Spleen (tissue), 7 donors: ENCODE results near the gene TET2.

Experiments
- POLR2A ChIP-seq, 3 donors: fragments of 450-650 bp; IDR thresholded peaks; one replicate each; pipeline ENCODE4 v1.5.1; 2017; ENCODE audit warnings: antibody characterized with exemption in 3 of 3, mild to moderate bottlenecking in 1 of 3
- TF ChIP-seq, protein P1 (sequence below), 11 experiments: fragments of 200-600 bp in 7 of 11; fragments of 450-650 bp in 4 of 11; sonication (generic) in 4 of 11; IDR thresholded peaks in 8 of 11; conservative IDR thresholded peaks in 3 of 11; 1 replicate in 7 of 11; 2 replicates in 4 of 11; pipeline versions ENCODE4 v1.4.0 to v1.8.0; 2016 to 2021; ENCODE audit warnings: antibody characterized with exemption in 11 of 11, inconsistent platforms in 4 of 11, mild to moderate bottlenecking in 1 of 11
- donor health status: DM: no; HTN: no; CAD: no; lungs with moderate emphysema.
- donor health status: DM: no; HTN: no; CAD: no.
- donor health status: DM: no; HTN: no; CAD: no.

DNA sequence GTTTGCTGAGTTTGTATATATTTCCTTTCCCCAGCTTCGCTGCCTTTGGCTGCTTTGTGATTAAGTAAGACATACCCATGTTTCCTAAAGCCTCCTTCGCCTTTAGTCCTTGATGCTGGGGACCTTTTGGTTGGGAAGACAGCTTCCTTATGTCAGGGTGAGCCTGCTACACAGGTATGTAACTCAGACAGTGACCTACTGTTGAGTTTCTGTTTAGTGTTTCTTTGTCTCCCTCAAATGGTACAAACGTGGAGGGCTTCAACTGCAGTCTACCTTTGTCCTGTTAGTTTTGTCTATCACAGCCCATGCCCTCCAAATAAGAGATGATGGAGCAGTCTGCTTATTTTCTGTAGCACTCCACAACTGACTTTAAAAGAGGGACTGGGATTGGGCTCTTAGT is 59.5 kb downstream of the TET2 start:
- TF ChIP-seq, protein P1, sequence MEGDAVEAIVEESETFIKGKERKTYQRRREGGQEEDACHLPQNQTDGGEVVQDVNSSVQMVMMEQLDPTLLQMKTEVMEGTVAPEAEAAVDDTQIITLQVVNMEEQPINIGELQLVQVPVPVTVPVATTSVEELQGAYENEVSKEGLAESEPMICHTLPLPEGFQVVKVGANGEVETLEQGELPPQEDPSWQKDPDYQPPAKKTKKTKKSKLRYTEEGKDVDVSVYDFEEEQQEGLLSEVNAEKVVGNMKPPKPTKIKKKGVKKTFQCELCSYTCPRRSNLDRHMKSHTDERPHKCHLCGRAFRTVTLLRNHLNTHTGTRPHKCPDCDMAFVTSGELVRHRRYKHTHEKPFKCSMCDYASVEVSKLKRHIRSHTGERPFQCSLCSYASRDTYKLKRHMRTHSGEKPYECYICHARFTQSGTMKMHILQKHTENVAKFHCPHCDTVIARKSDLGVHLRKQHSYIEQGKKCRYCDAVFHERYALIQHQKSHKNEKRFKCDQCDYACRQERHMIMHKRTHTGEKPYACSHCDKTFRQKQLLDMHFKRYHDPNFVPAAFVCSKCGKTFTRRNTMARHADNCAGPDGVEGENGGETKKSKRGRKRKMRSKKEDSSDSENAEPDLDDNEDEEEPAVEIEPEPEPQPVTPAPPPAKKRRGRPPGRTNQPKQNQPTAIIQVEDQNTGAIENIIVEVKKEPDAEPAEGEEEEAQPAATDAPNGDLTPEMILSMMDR (IDR thresholded peaks at IDR 0.05 in 8 of 11, conservative IDR thresholded peaks at IDR 0.05 in 3 of 11) = no peak
- TF ChIP-seq POLR2A (IDR thresholded peaks at IDR 0.05) = no peak
